Caco-2 (cell line): ENCODE measurements around the gene WWOX. TPM values are rescaled to one million over a fixed set of nuclear protein-coding genes. Genes with fewer than 3 reads are reported as not detected.

ENCODE experiments used
- BruUV-seq: library from RNA; stranded (reverse); fragments of 400-500 nt; replicated peaks from 2 replicates; lab custom pipeline; 2021; lab: Mats Ljungman, UMichigan
- CTCF ChIA-PET: fragments of 300-600 bp; sonication (Branson Sonifier 250); formaldehyde crosslinking; loops from one replicate; lab custom pipeline; 2022; ENCODE audit warnings: antibody characterized with exemption; lab: Charles Lee
- POLR2A ChIA-PET: fragments of 300-600 bp; sonication (Branson Sonifier 250); formaldehyde crosslinking; loops from one replicate; lab custom pipeline; 2022; ENCODE audit warnings: antibody characterized with exemption; lab: Charles Lee
- DNase-seq, 2 experiments: peaks; one replicate each; pipeline versions ENCODE4 v3.0.0 to v3.0.0-alpha.2; 2020 to 2022
- H3K27me3 ChIP-seq: replicated peaks from 2 replicates; pipeline ENCODE4 v1.6.0; 2011; ENCODE audit warnings: low read length; ENCODE audit not compliant: control insufficient read depth, insufficient read depth
- H3K36me3 ChIP-seq: 2 replicates; pipeline ENCODE4 v1.5.1; 2011; ENCODE audit warnings: low read length; ENCODE audit not compliant: control insufficient read depth, insufficient read depth
- H3K4me1 ChIP-seq: fragments of 250-450 bp; sonication (Bioruptor Pico); 2 replicates; pipeline ENCODE4 v1.5.1; 2020; ENCODE audit warnings: mild to moderate bottlenecking
- H3K4me3 ChIP-seq: 2 replicates; pipeline ENCODE4 v1.5.1; 2011; ENCODE audit warnings: low read depth, mild to moderate bottlenecking, control low read depth, low read length
- H3K9me3 ChIP-seq: fragments of 250-450 bp; sonication (Bioruptor Pico); 2 replicates; pipeline ENCODE4 v1.5.1; 2020; ENCODE audit warnings: mild to moderate bottlenecking, moderate library complexity
- H3K27ac Mint-ChIP-seq: one replicate; pipeline ENCODE4 v1.8.0; 2022; ENCODE audit warnings: mixed read lengths; ENCODE audit not compliant: unreplicated experiment
- H3K27me3 Mint-ChIP-seq: one replicate; pipeline ENCODE4 v1.8.0; 2022; ENCODE audit warnings: mixed read lengths; ENCODE audit not compliant: insufficient read depth, unreplicated experiment
- H3K36me3 Mint-ChIP-seq: one replicate; pipeline ENCODE4 v1.8.0; 2022; ENCODE audit warnings: mild to moderate bottlenecking, mixed read lengths; ENCODE audit not compliant: insufficient read depth, unreplicated experiment
- H3K4me1 Mint-ChIP-seq: one replicate; pipeline ENCODE4 v1.8.0; 2022; ENCODE audit warnings: low read depth, mixed read lengths; ENCODE audit not compliant: unreplicated experiment
- H3K4me3 Mint-ChIP-seq: one replicate; pipeline ENCODE4 v1.8.0; 2022; ENCODE audit warnings: mild to moderate bottlenecking, moderate library complexity, mixed read lengths; ENCODE audit not compliant: unreplicated experiment
- H3K9me3 Mint-ChIP-seq: one replicate; pipeline ENCODE4 v1.8.0; 2022; ENCODE audit warnings: mixed read lengths; ENCODE audit not compliant: unreplicated experiment
- intact Hi-C: fragments of 100-400 bp; cut with micrococcal nuclease; formaldehyde crosslinking; loops from one replicate; pipeline ENCODE4 v1.10.0; 2022; ENCODE audit not compliant: unreplicated experiment
- total RNA-seq: library from RNA; stranded (reverse); gene quantifications from 2 replicates; pipeline ENCODE4 v1.2.3, GENCODE V29; 2022
- TF ChIP-seq, protein P1 (sequence below), 2 experiments: fragments of 200-600 bp in 1 of 2; IDR thresholded peaks; 1 replicate in 1 of 2; 2 replicates in 1 of 2; pipeline versions ENCODE4 v1.5.1 to v1.8.0; 2011 to 2022; ENCODE audit warnings: antibody characterized with exemption in 1 of 2, control low read depth in 1 of 2, inconsistent platforms in 1 of 2, low read depth in 1 of 2, low read length in 1 of 2, mild to moderate bottlenecking in 1 of 2, moderate library complexity in 1 of 2; ENCODE audit not compliant: insufficient read depth in 1 of 2, severe bottlenecking in 1 of 2, unreplicated experiment in 1 of 2

Gene WWOX
- total RNA-seq, 1 experiment from 2014 or later: 45.0 TPM

DNA sequence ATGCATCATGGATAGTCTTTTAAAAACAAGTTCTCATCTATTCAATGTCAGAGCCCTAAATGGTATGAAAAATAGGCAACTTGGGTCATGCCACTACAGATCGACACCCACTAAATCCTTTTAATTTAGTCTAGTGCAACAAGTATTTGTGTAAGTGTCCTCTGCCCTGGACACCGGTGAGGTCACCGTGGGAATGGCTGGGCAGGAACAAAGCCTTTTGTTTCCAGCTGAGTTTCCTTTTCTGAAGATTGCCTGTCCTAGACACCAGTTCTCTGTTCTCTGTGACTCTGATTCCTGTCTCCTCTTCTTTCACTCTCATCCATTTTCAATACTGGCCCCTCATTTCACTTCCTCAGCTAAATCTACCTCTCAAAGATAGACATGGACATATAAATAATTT is 1054.6 kb downstream of the WWOX start:
- Mint-ChIP-seq H3K4me3 (no peak overlapping the region), H3K27me3 (no peaks in the 10 kb centered on the region), H3K4me1 (peaks cover 6% of the 10 kb centered on the region), H3K27ac (no peak overlapping the region), H3K9me3 (no peaks in the 10 kb centered on the region), H3K36me3 (no peaks in the 10 kb centered on the region)
- no peak overlapping the region for H3K4me3 ChIP-seq
- no peak for DNase-seq
- H3K9me3 ChIP-seq: no peaks in the 10 kb centered on the region
- H3K36me3 ChIP-seq: no peaks in the 10 kb centered on the region
- POLR2A ChIA-PET: no interaction called here
- BruUV-seq: no TSS peak
- TF ChIP-seq, protein P1, sequence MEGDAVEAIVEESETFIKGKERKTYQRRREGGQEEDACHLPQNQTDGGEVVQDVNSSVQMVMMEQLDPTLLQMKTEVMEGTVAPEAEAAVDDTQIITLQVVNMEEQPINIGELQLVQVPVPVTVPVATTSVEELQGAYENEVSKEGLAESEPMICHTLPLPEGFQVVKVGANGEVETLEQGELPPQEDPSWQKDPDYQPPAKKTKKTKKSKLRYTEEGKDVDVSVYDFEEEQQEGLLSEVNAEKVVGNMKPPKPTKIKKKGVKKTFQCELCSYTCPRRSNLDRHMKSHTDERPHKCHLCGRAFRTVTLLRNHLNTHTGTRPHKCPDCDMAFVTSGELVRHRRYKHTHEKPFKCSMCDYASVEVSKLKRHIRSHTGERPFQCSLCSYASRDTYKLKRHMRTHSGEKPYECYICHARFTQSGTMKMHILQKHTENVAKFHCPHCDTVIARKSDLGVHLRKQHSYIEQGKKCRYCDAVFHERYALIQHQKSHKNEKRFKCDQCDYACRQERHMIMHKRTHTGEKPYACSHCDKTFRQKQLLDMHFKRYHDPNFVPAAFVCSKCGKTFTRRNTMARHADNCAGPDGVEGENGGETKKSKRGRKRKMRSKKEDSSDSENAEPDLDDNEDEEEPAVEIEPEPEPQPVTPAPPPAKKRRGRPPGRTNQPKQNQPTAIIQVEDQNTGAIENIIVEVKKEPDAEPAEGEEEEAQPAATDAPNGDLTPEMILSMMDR (IDR thresholded peaks at IDR 0.05; ENCODE audit: insufficient read depth in 1 of 2, low read depth in 1 of 2, low read length in 1 of 2, severe bottlenecking in 1 of 2, unreplicated experiment in 1 of 2): no peak
- intact Hi-C loops: loop anchor here (10.0 kb wide), 1 partner anchor 621 kb away; no protein-coding TSS in a partner anchor
- CTCF ChIA-PET: interaction anchor here (0.7 kb wide), 1 partner anchor 16 kb away, joined by 11 read pairs; no protein-coding TSS in a partner anchor
- H3K27me3 ChIP-seq: no peaks in the 10 kb centered on the region
- H3K4me1 ChIP-seq: peaks cover 35% of the 10 kb centered on the region

DNA sequence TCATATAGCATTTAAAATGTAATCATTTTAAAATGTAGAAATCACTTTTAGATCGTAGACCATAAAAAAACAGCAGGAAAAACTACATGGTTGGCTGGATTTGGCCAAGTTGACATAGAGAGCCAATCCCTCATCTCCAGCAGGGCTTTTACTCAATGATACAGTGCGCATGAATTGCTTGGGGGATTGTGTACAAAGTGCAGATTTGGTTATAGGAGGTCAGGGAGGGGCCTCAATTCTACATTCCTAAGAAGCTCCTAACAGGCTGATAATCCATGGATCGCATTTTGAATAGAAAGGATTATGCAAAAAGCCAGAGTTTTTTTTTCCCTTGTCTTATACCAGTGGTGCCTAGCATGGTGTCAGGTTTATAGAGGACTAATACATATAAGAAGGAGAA is 1056.0 kb downstream of the WWOX start:
- intact Hi-C loops: loop anchor here (10.0 kb wide), 1 partner anchor 619 kb away; no protein-coding TSS in a partner anchor
- no peaks in the 10 kb centered on the region for H3K36me3 ChIP-seq
- Mint-ChIP-seq H3K27ac (no peak overlapping the region), H3K4me1 (no peaks in the 10 kb centered on the region), H3K27me3 (no peaks in the 10 kb centered on the region), H3K4me3 (no peak overlapping the region), H3K36me3 (no peaks in the 10 kb centered on the region), H3K9me3 (no peaks in the 10 kb centered on the region)
- no peaks in the 10 kb centered on the region for H3K9me3 ChIP-seq
- BruUV-seq: no TSS peak
- no peak overlapping the region for H3K4me3 ChIP-seq
- POLR2A ChIA-PET: no interaction called here
- no peaks in the 10 kb centered on the region for H3K27me3 ChIP-seq
- DNase-seq: no peak
- CTCF ChIA-PET: no interaction called here
- TF ChIP-seq, protein P1 (IDR thresholded peaks at IDR 0.05; ENCODE audit: insufficient read depth in 1 of 2, low read depth in 1 of 2, low read length in 1 of 2, severe bottlenecking in 1 of 2, unreplicated experiment in 1 of 2): no peak
- peaks cover 25% of the 10 kb centered on the region for H3K4me1 ChIP-seq

GRCh38 chr16:79155904-79156303 is 1056.5 kb downstream of the WWOX start:
- no peaks in the 10 kb centered on the region for H3K36me3 Mint-ChIP-seq
- H3K27me3 Mint-ChIP-seq: no peaks in the 10 kb centered on the region
- H3K4me3 Mint-ChIP-seq: no peak overlapping the region
- Histone ChIP-seq H3K4me1 (peaks cover 21% of the 10 kb centered on the region), H3K4me3 (no peak overlapping the region), H3K27me3 (no peaks in the 10 kb centered on the region), H3K9me3 (no peaks in the 10 kb centered on the region), H3K36me3 (no peaks in the 10 kb centered on the region)
- no peaks in the 10 kb centered on the region for H3K9me3 Mint-ChIP-seq
- no peak overlapping the region for H3K27ac Mint-ChIP-seq
- ChIA-PET CTCF (no interaction called here), POLR2A (interaction anchor here (0.6 kb wide), 1 partner anchor 275 kb away, joined by 5 read pairs; no protein-coding TSS in a partner anchor)
- intact Hi-C loops: loop anchor here (10.0 kb wide), 1 partner anchor 619 kb away; no protein-coding TSS in a partner anchor
- no TSS peak for BruUV-seq
- no peaks in the 10 kb centered on the region for H3K4me1 Mint-ChIP-seq
- TF ChIP-seq, protein P1 (IDR thresholded peaks at IDR 0.05; ENCODE audit: insufficient read depth in 1 of 2, low read depth in 1 of 2, low read length in 1 of 2, severe bottlenecking in 1 of 2, unreplicated experiment in 1 of 2): no peak
- no peak for DNase-seq
